Activated CD8-positive, alpha-beta T cell treated with anti-CD3 and anti-CD28 coated beads, Interleukin-2, amount 10 ng/mL, durations not matched to agents 7 days and 5 days (primary cell): Measurements from ENCODE around the gene THSD8. TPM values are rescaled to one million over a fixed set of nuclear protein-coding genes. Genes with fewer than 3 reads are reported as not detected.

Experiments used
- ATAC-seq: fragments of 150-1000 bp; cut with Tn5 transposase; one replicate; pipeline ENCODE4 v1.10.0; 2021; ENCODE audit warnings: moderate library complexity
- CTCF ChIA-PET: fragments of 350-600 bp; sonication (Branson Sonifier 250); formaldehyde crosslinking; loops from one replicate; lab custom pipeline; 2021; ENCODE audit warnings: antibody characterized with exemption; lab: Charles Lee
- POLR2A ChIA-PET: fragments of 350-600 bp; sonication (Branson Sonifier 250); formaldehyde crosslinking; loops from one replicate; lab custom pipeline; 2021; ENCODE audit warnings: antibody characterized with exemption; lab: Charles Lee
- DNase-seq: peaks from one replicate; pipeline ENCODE4 v3.0.0-alpha.2; 2020
- H3K27ac Mint-ChIP-seq: one replicate; pipeline ENCODE4 v1.8.0; 2021; ENCODE audit warnings: mild to moderate bottlenecking, mixed read lengths
- H3K27me3 Mint-ChIP-seq: one replicate; pipeline ENCODE4 v1.8.0; 2021; ENCODE audit warnings: low read depth, mixed read lengths
- H3K36me3 Mint-ChIP-seq: one replicate; pipeline ENCODE4 v1.8.0; 2021; ENCODE audit warnings: low read depth, mixed read lengths
- H3K4me1 Mint-ChIP-seq: one replicate; pipeline ENCODE4 v1.8.0; 2021; ENCODE audit warnings: low read depth, mixed read lengths
- H3K4me3 Mint-ChIP-seq: one replicate; pipeline ENCODE4 v1.8.0; 2021; ENCODE audit warnings: mild to moderate bottlenecking, mixed read lengths
- H3K9me3 Mint-ChIP-seq: one replicate; pipeline ENCODE4 v1.8.0; 2022; ENCODE audit warnings: mixed read lengths; ENCODE audit not compliant: insufficient read depth
- total RNA-seq, 2 experiments: library from RNA; stranded (reverse); gene quantifications; one replicate each; pipeline ENCODE4 v1.2.3, GENCODE V29; 2021

Gene THSD8
- total RNA-seq, 2 experiments from 2014 or later, result 17.7 to 30.9 TPM

DNA sequence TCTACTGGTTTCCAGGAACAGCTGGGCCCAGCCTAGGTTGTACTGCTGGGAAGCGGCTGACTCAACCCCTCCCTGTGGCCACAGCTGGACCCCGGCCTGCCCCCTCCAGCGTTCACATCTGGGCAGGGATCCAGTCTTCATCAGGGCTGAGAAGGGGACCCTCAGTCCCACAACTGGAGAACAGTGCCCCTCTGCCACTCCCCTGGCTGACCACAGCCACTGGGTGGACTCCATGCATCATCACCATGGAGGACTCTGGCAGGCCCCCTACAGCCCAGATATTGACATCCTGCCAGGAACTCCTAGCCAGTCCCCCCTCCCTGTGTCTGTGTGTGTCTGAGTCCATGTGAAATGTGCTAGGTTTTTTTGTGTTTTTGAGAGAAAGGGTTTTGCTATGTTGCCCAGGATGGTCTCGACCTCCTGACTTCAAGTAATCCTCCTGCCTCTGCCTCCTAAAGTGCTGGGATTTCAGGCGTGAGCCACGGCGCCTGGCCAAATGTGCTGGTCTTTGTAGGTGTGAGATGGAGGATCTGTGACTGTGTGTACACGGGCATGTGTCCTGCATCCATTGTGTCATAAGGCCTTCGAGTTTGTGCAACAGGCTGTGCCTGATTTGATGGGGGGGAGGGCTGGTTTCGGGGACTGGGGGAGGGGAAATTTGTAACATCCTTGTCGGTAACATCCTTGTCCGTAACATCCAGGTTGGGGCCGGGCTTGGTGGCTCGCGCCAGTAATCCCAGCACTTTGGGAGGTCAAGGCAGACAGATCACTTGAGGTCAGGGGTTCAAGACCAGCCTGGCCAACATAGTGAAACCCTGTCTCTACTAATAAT is 22.5 kb upstream of the THSD8 start:
- ChIA-PET POLR2A (interaction anchor here (1.1 to 15.2 kb wide), 3 partner anchors 9 to 22 kb away, joined by 3 to 380 read pairs (median 20); partner anchors contain the start of gene JUNB), CTCF (interaction anchor here (1.0 to 8.5 kb wide), 7 partner anchors 9 to 68 kb away, joined by 4 to 390 read pairs (median 15); partner anchors contain the start of genes JUNB, PRDX2 and THSD8)
- H3K36me3 Mint-ChIP-seq, result no peaks in the 10 kb centered on the region
- DNase-seq (no peak), ATAC-seq (no peak)
- no peaks in the 10 kb centered on the region for H3K27me3 Mint-ChIP-seq
- peaks cover 47% of the 10 kb centered on the region for H3K4me1 Mint-ChIP-seq
- H3K4me3 Mint-ChIP-seq, result peak overlapping the region; percentile 72
- H3K9me3 Mint-ChIP-seq, result no peaks in the 10 kb centered on the region
- peak overlapping the region; percentile 85 for H3K27ac Mint-ChIP-seq

DNA sequence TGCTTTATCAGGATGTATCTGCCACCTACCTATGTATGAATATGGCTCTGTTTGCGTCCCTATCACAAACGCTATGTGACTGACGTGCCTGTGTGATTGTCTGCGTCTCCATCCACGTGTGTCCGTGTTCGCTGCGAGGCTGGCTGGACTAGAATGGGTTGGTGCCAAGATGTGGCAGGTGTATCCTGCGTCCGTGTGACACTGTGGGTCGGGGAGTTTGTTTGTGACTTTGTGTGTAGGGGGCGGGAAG is 19.8 kb upstream of the THSD8 start:
- DNase-seq (no peak), ATAC-seq (peak; percentile 10)
- Mint-ChIP-seq H3K9me3 (no peaks in the 10 kb centered on the region), H3K4me3 (peak overlapping the region; percentile 82), H3K36me3 (no peaks in the 10 kb centered on the region), H3K27ac (peak overlapping the region; percentile 98), H3K4me1 (peaks cover 46% of the 10 kb centered on the region), H3K27me3 (no peaks in the 10 kb centered on the region)
- ChIA-PET CTCF (interaction anchor here (1.1 to 1.9 kb wide), 4 partner anchors 9 to 14 kb away, joined by 4 to 23 read pairs (median 15); partner anchors contain the start of gene JUNB), POLR2A (interaction anchor here (15.2 kb wide), 1 partner anchor 12 kb away, joined by 380 read pairs; the partner anchor contains the start of gene JUNB)

DNA sequence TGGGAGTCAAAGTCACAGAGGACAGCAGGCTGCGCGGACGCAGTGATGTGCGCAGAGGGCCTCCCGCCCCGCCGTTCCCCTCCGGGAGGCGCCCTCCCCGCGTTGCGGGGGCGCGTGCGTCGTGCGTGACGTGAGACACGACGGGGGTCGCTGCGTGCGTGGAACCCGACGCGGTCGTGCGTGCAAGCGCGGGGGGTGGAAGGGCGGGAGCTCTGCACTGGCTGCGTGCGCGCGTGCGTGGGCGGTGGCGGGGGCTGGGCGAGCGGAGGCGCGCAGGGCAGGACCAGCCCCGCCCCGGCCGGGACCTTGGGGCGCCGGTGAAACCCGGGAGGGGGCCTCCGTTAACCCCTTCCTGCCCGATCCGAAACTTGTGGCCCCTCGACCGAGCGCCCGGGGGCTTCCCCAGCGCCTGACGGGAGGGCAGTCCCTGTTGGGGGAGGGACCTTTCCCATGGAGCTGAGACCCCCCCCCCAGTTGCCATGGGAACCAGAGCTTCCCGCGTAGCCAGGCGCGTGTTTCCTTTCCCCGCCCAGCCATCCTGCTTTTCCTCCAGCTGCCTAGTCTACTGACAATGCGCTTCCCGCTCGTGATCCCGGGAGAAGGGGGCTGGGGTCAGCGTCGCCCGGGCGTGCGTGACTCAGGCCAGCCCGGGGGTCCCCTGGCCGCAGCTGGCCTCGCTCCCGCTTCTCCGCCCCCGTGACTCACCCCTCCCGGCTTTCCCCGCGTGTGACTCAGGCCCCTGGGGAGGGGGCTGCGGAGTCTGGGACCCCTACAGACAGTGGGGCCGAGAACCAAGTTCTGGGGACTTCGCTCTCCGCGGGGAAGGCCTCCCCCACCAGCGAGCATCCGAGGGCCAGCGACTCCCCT is 19.2 kb upstream of the THSD8 start:
- ATAC-seq, result peak; percentile 51
- Mint-ChIP-seq H3K9me3 (no peaks in the 10 kb centered on the region), H3K27me3 (no peaks in the 10 kb centered on the region), H3K27ac (peak overlapping the region; percentile 98), H3K4me1 (peaks cover 42% of the 10 kb centered on the region), H3K36me3 (no peaks in the 10 kb centered on the region), H3K4me3 (peak overlapping the region; percentile 82)
- ChIA-PET POLR2A (interaction anchor here (0.6 to 15.2 kb wide), 4 partner anchors 9 to 1687 kb away, joined by 3 to 380 read pairs (median 4); partner anchors contain the start of gene JUNB), CTCF (interaction anchor here (1.1 to 1.9 kb wide), 3 partner anchors 9 to 13 kb away, joined by 4 to 23 read pairs (median 17); partner anchors contain the start of gene JUNB)
- DNase-seq, result peak; percentile 87

DNA sequence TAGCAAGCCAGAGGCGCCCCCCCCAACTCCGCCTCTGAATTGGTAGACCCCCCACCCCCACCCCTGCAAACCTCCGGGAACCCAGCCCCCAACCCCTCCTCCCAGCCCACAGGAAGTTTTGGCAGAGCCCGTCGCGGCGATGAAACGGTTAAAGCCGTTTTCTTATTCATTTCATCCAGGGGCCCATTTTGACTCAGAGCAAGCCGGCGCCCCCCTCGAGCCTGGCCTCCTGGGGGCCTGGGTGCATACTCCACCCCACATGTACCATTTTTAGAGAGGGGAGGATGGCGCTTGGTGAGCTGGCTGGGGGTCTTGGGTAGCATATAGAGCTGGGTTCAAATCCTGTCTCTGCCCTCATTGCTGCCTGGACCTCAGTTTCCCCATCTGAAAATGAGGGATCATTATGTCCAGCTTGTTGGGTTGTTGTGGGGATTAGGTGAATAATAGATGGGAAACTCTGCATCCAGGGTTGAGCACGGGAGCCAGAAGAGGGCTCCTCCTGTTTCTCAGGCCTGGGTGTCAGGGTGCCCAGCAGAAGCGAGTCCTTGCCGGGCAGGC is 18.5 kb upstream of the THSD8 start:
- Mint-ChIP-seq H3K36me3 (no peaks in the 10 kb centered on the region), H3K27me3 (no peaks in the 10 kb centered on the region), H3K4me1 (peaks cover 40% of the 10 kb centered on the region), H3K27ac (peak overlapping the region; percentile 82), H3K4me3 (peak overlapping the region; percentile 82), H3K9me3 (no peaks in the 10 kb centered on the region)
- ATAC-seq, result no peak
- DNase-seq, result peak; percentile 61
- ChIA-PET POLR2A (interaction anchor here (0.9 to 15.2 kb wide), 2 partner anchors 10 to 11 kb away, joined by 4 to 380 read pairs; partner anchors contain the start of gene JUNB), CTCF (interaction anchor here (1.1 to 1.9 kb wide), 3 partner anchors 8 to 12 kb away, joined by 4 to 23 read pairs (median 17); partner anchors contain the start of gene JUNB)

DNA sequence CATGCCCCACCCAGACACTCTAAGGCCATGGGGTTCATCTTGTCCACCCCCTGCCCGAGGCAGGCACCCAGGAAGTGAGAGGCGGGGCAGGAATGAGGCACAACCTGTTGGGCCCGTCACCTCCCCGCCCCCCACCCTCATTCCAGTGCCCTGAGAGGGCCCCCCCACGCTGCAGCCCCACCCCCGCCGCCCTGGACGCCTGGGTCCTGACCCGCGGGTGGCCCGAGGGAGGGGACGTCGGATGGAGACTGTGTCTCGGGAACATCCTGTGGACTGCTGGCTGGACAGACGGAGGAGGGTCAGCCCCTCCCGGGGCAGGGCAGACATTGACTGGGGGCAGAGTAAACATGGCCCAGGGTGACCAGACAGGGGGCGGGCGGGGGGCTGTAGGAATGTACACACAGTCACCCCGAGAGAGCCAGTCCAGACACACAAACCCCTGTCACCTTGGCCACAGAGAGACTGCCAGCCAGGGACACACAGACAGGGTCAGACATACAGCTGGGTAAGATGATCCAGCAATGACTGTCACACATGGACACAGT is 17.9 kb upstream of the THSD8 start:
- ChIA-PET POLR2A (interaction anchor here (15.2 kb wide), 1 partner anchor 10 kb away, joined by 380 read pairs; the partner anchor contains the start of gene JUNB), CTCF (interaction anchor here (1.8 kb wide), 1 partner anchor 11 kb away, joined by 17 read pairs; no protein-coding TSS in a partner anchor)
- H3K27ac Mint-ChIP-seq, result peak overlapping the region; percentile 82
- DNase-seq (no peak), ATAC-seq (no peak)
- no peaks in the 10 kb centered on the region for H3K27me3 Mint-ChIP-seq
- H3K36me3 Mint-ChIP-seq, result no peaks in the 10 kb centered on the region
- no peaks in the 10 kb centered on the region for H3K9me3 Mint-ChIP-seq
- peak overlapping the region; percentile 47 for H3K4me3 Mint-ChIP-seq
- peaks cover 38% of the 10 kb centered on the region for H3K4me1 Mint-ChIP-seq

DNA sequence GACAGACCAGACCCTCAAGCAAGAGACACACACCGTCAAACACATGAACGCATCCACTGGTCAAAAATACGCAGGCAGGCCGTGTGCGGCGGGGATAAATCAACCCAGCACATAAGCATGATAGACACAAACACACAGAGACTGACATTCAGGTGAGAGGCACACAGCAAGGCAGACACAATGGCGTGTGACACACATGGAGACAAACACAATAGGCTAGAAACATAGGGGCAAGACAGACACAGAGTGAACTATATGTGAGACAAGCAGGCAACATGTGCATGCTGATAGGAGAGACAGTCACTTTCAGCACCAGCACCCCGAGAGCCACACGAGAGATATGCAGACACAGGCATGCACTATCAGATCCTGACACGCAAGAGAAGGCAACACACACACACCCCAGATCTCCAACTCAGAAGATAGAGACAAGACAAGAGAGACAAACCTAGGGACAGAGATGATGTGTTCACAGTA is 17.4 kb upstream of the THSD8 start:
- no peaks in the 10 kb centered on the region for H3K36me3 Mint-ChIP-seq
- ATAC-seq (peak; percentile 14), DNase-seq (peak; percentile 44)
- no peak overlapping the region for H3K4me3 Mint-ChIP-seq
- ChIA-PET CTCF (no interaction called here), POLR2A (no interaction called here)
- H3K27ac Mint-ChIP-seq, result no peak overlapping the region
- no peaks in the 10 kb centered on the region for H3K27me3 Mint-ChIP-seq
- no peaks in the 10 kb centered on the region for H3K9me3 Mint-ChIP-seq
- H3K4me1 Mint-ChIP-seq, result peaks cover 38% of the 10 kb centered on the region

DNA sequence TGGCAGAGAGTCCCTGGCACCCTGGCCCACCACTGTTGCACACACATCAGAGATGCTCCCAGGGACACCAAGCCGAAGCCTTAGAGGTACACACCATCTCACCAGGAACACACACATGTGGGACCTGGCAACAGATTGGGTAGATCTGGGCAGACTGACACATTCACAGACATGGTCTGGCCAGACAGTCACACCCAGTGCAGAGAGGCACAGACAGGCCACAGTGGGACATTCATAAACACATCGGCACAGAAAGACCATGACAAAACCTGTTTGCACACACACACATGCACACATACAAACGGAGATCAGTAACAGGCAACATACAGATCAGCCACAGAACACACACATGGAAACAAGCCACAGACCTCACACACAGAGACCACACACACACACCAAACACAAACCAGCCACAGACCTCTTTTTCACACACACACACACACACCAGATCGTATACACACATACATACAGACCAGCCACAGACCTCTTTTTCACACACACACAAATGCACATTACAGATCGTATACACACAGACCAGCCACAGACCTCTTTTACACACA is 16.9 kb upstream of the THSD8 start:
- DNase-seq (peak; percentile 56), ATAC-seq (peak; percentile 4)
- ChIA-PET POLR2A (interaction anchor here (0.7 kb wide), 1 partner anchor 153 kb away, joined by 3 read pairs; no protein-coding TSS in a partner anchor), CTCF (interaction anchor here (1.1 kb wide), 1 partner anchor 8 kb away, joined by 8 read pairs; no protein-coding TSS in a partner anchor)
- Mint-ChIP-seq H3K27ac (no peak overlapping the region), H3K4me3 (no peak overlapping the region), H3K36me3 (no peaks in the 10 kb centered on the region), H3K27me3 (no peaks in the 10 kb centered on the region), H3K4me1 (peaks cover 33% of the 10 kb centered on the region), H3K9me3 (no peaks in the 10 kb centered on the region)

DNA sequence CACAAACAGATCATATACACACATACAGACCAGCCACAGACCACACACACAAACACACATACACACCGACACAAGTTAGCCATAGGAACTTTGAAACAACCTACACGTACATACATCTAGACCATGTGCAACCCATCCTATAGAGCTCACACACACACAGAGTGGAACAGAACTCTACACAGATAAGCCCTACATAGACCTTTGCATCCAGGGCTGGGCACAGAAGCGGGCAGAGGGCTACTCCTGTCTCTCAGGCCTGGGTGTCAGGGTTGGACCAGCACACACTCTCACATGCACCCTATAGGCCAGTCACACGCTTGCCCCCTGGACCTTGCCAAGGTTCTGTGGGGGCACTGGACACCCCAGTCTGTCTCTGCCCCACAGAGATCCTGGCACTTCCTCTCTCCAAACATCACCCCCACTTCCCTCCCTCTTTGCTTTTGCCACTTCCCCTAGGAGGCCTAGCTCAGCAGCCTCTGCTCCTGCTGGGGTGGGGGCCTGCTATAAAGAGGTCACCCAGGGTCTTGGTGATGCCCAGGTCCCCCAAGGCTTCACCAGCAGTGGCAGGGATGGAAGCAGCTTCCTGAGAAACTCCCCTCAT is 16.3 kb upstream of the THSD8 start:
- DNase-seq (no peak), ATAC-seq (no peak)
- ChIA-PET CTCF (interaction anchor here (1.0 to 1.1 kb wide), 2 partner anchors 8 to 11 kb away, joined by 3 to 8 read pairs; no protein-coding TSS in a partner anchor), POLR2A (interaction anchor here (0.7 to 1.1 kb wide), 4 partner anchors 8 to 152 kb away, joined by 3 to 4 read pairs (median 4); partner anchors contain the start of gene GCDH)
- Mint-ChIP-seq H3K4me1 (peaks cover 34% of the 10 kb centered on the region), H3K4me3 (no peak overlapping the region), H3K27ac (no peak overlapping the region), H3K9me3 (no peaks in the 10 kb centered on the region), H3K36me3 (no peaks in the 10 kb centered on the region), H3K27me3 (no peaks in the 10 kb centered on the region)

DNA sequence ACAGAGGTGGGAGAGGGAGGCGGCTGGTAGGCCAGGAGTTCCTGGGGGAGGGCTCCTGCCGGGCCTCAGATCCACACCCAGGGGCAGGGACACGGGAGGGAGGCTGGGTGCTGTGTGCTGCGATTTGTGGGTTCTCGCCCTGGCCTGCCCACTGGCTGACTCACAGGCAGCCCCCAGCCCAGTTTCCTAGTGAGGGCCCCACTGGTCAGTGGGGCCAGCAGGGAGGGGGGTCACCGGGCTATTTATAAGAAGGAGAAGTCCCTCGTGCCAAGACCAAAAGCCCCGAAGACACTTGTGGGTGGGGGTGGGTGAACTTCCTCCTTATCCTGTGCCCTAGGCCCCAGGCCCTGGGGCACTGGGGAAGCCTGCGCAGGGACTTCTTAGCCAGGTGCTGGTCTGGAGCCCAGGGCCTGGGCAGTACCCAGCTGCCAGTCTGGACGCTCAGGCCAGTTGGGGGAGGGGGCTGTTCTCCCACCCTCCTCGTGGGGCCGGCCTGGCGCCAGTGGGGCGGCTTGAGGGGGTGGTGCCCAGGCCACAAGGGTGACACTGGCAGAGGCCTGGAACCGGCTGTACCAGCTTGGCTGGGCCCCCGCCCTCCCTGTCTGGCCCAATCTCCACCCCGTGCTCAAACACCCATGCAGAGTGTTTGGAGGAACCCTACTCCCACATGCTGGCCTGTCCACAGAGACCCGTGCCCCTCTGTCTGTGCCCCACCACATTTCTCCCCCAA is 15.6 kb upstream of the THSD8 start:
- no peak for DNase-seq
- peak overlapping the region; percentile 48 for H3K27ac Mint-ChIP-seq

More for the DNA sequence above, 15.6 kb upstream of the THSD8 start:
- peaks cover 40% of the 10 kb centered on the region for H3K4me1 Mint-ChIP-seq
- no peak for ATAC-seq
- H3K27me3 Mint-ChIP-seq, result no peaks in the 10 kb centered on the region
- H3K36me3 Mint-ChIP-seq, result no peaks in the 10 kb centered on the region
- ChIA-PET POLR2A (interaction anchor here (0.7 to 1.1 kb wide), 3 partner anchors 9 to 105 kb away, joined by 3 to 4 read pairs (median 4); partner anchors contain the start of gene GCDH), CTCF (interaction anchor here (1.0 to 3.4 kb wide), 4 partner anchors 8 to 10 kb away, joined by 3 to 31 read pairs (median 8); no protein-coding TSS in a partner anchor)
- H3K4me3 Mint-ChIP-seq, result no peak overlapping the region
- no peaks in the 10 kb centered on the region for H3K9me3 Mint-ChIP-seq
